NK-92 (cell line): ENCODE measurements around the gene MFAP5.
"Not testable (repeated sequence)": the region's sequence is repeated elsewhere in the genome, so short reads cannot be mapped to it uniquely, and the experiment has no call there.

Source experiments
- DNase-seq: peaks from one replicate; lab custom pipeline; 2025; ENCODE audit not compliant: unreplicated experiment; lab: John Stamatoyannopoulos, UW

MFAP5 gene

DNA sequence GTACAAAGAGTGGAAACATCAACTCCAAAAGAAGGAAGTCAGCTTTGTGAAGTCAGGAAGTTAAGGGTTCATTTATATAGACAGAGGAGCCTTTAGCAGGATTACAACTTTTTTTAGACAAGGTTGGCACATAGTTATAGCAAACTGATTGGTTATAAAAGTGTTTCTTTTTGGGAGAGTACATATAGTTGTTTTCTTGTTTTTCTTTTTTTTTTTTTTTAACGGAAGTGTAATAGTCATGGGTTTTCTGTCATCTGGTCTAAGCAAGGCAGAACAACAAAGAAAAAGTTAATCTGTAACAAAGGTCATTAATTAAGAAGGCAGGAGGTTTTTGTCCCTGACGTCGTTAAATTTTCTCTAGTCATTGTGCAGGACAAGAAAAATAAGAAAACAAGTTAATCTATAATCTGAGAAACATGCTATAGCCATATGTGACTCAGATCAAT lies 13.0 kb upstream of the MFAP5 start:
- no peak for DNase-seq

DNA sequence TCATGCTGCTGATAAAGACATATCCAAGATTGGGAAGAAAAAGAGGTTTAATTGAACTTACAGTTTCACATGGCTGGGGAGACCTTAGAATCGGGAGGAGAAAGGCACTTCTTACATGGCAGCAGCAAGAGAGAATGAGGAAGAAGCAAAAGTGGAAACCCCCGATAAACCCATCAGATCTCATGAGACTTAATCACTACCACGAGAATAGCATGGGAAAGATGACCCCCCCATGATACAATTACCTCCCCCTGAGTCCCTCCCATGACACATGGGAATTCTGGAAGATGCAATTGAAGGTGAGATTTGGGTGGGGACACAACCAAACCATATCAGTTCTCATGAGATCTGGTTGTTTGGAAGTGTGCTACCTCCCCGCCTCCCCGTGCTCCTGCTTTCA lies 9.8 kb upstream of the MFAP5 start:
- no peak for DNase-seq

DNA sequence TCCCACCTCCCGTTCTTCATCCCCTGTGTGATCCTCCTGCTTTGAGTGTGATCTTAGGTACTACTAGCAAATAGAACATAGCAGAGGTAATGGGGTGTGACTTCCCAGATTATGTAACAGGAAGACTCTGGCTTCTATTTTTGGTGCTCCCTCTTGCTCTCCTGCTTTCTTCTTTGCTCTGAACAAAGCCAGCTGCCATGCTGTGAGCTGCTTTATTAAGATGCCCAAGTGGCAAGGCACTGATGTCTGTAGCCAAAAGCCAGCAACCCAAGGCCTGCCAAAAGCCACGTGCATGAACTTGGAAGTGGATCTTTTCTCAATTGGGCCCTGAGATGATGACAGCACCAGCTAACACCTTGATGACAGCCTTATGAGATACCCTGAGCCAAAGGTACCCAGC lies 5.8 kb upstream of the MFAP5 start:
- no peak for DNase-seq

DNA sequence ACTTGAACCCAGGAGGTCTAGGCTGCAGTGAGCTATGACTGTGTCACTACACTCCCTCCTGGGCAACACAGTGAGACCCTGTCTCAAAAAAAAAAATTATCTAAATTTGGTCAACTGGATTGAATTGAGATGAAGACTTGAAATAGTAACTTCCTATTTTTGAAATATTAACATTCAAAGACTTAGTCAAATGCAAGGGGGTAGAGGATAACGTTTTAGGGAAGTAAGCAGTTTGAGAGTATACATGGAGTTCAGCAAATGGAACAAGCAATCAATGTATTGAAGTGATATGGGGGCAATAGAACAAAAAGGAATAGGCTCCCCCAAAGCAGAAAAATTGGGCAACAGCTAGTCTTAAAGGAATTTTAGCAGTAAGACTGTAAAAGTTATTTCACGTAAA lies 4.6 kb upstream of the MFAP5 start:
- no peak for DNase-seq

DNA sequence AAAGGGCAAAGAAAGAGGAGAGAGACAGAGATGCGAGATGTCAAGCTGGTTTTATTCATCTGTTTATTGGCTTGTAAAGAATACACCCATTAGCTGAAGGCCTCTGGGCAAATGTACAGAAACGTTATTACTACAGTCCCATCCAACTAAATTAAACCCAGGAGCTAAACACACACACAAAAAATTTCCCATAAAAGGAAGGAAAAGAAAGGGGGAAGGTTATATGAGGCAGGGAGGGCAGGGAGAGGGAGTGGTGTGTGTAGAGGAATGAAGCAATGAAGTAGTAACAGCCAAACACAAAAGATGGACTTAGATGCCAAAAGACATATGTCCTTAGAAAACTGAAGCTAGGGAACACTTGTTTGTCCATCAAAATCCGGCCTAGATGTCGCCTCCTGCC lies 3.1 kb upstream of the MFAP5 start:
- no peak for DNase-seq

DNA sequence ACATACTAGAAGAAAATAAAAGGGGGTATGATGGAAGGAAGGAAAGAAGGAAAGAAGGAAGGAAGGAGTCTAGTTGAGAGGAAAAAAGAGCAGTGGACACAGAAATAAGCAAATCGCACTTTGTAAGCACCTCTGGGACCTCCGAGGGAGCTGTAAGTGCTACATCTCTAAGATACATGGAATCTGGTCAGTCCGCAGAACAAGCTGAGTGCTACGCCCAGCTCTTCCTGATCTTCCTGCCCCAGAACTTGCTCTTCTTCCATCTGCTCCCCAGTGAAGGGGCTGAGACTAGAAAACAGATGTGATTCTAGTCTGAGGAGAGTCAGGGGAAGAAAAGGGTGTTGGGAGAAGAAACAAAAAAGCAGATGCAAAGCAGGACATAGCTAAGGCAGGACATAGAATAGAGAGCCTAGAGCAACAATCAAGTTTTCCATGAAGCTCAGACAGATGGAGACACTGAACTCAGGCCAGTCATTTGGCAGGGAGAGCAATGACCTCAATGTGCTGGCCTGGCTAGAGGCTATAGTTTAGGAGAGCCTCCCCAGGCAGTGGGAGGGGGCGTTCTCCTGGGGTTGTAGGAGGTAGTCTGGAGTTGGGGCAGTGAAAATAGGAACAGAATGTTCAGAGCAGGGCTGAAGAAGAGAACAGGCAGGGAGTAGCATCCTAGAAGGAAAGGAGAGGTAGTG lies 1.7 kb upstream of the MFAP5 start:
- no peak for DNase-seq

DNA sequence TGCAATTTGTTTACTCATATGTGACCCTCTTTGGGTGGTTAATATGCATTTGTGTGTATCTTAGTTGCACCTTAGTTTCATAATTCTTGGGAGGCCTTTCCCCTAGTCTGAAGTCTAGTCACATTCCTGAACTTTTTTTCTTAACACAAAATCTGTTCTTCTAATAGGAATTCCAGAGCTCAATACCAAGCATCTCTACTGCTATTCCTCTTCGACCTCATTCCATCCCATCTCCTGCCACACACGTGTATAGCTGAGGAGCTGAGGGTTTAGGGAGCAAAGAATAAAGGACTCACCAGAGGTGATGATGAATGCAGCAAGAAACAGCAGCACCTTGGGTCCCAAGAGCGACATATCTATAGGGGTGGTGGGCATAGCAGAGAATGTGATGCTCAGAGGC lies 875 bp downstream of the MFAP5 start:
- no peak for DNase-seq

DNA sequence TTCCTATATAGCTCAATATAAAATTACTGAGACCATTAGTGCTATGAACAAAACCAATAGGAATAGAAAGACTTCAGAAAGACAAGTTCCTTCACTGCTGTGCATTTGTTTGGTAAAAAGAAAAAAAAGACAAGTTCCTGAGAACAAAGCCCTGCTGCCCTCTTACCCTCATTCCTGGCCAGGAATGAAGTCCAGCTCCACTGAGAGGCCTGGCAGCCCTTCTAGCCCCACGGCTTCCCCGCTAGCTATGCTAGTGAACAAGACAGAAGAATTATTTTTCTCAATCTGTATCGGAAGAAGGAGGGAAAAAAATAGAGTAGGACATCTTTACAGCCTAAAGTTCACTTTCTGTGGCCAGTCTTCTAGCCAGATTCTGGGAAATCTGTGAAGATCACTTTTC lies 1.6 kb downstream of the MFAP5 start:
- no peak for DNase-seq

DNA sequence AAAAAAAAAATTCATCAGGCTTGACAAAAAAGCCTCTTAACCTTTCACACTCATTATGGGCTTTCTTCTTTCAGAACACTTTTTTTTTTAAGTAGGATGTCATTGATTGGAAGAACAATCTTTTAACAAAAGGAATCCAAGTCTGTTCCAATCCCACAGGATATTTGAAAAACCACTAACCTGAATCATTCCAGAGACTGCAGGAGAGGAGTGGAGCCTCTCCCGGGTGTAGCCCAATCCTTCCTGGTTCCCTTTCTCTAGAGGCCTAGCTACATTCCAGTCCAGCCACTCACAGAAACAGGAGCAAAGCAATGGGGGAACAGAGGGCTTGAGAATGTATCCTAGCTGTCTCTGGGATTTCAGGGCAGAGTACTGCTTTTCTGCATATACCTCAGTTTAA lies 4.3 kb downstream of the MFAP5 start:
- DNase-seq: no peak

DNA sequence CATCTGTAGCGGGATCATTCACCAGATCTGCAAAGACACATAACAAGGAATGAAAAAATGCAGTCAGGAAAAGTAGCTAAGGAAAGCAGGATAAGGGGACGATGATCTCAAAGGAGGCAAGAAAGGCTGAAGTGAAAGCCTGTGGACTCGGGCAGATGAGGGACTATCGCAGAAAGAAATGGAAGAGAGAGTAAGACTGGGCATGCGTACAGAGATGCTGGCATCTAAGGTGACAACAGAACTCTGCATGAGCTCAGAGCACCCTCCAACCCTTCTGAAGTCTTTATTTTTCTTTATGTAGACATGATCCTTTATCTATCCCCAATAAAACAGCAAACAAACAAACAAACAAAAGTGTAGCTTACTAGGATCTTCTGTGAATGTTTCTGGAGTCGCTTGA lies 7.2 kb downstream of the MFAP5 start:
- DNase-seq: no peak

DNA sequence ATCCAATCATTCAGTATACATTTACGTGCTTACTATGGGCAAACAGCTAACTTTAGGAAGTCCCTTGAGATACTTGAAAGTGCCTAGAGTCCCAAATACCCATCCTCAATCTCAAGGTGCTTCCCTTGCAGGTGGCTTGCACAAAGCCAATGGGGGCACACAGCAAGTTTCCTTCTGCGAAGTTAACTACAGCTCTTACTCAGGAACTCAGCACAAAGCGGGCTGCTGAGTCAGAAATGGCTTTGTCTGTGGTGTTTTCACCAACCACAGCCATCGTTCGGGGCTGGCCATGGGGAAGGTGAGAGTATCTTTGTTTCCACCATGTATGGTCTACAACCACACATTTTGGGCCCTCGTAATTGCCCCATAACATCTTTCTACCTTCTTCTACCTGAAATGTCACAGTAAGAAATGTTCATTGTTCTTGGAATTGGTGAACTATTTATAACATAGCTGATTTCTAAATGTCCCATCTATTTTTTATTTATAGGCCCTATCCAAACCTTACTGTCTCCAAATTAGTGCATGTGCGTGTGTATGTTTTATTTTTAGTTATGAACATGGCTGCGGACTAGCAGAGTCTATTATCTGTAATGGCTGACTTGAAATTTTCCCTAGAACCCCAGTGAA lies 13.9 kb downstream of the MFAP5 start:
- DNase-seq: no peak

DNA sequence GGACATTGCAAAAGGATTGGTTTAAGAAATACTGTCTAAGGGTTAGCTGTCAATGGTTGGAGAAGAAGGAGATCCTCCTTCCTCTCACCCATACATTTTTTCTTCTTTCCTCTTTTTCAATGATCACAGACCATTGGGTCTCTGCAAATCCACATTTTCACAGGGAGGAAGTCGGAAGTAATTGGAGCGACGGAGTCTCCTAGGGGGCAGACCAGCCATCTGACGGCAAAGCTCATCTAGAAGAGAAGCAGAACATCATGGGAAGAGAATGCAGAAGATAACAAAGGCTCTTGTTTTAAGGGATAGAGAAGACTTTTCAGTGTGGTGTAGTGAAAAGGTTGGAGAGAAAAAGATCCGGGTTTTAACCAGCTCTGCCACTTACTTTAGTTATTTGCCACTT lies 14.7 kb downstream of the MFAP5 start:
- DNase-seq: no peak

DNA sequence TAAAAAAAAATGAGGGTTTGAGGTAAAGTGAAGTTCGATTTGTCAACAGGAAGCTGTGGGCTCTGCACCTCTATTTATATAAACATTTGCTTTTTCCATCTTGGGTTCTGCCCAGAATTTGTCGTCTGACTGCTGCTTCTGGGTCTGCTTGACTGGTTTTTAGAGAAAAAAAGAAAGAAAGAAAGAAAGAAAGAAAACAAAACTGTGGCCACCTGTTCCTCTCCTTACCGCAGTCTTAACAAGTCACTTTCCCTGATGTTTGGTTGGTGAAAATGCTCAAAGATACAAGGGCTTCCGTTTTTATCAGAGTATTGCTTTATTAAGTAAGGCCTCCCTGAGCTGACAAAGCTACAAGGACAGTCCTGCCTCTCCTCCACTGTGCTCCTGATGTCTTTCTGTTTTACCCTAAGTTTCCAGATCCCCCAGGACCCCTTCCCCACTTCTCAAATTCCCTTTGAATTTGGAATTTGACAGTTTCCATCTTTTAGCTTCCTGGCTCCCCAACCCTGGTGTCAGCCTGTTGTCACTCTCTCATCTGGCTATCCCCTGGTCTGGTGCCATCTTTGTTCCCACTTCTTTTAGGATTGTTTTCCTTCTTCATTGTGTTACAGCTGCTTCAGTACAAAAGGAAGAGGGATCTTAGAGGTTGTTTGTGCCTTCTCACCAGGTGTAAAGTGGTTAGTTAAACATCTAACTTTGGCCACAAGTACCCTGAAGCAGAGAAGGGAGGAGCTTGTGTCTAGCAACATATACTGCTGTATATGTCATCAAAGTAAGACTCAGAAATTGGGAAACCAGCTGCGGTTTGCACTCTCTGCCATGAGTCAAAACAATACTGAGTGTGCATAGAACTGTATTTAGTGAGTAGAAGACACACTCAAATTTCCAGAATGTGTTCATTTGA lies 18.0 kb downstream of the MFAP5 start:
- DNase-seq: no peak

DNA sequence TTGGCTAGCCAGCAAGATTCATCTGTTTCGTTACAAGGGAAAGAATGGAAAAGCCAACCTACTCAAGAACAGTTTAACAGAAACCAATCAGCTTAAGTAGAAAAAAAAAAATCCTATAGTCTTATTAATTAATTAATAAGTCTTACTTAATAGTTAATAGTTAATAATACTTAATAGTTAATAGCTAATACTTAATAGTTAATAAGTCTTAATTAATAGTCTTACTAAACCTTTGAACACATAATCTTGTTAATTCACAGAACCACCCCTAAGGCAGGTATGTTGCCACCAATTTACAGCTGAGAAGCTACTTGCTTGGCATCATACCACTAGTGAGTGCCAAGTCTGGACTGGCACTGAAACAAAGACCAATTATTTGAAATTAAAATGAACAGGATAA lies 19.9 kb downstream of the MFAP5 start:
- DNase-seq: no peak

DNA sequence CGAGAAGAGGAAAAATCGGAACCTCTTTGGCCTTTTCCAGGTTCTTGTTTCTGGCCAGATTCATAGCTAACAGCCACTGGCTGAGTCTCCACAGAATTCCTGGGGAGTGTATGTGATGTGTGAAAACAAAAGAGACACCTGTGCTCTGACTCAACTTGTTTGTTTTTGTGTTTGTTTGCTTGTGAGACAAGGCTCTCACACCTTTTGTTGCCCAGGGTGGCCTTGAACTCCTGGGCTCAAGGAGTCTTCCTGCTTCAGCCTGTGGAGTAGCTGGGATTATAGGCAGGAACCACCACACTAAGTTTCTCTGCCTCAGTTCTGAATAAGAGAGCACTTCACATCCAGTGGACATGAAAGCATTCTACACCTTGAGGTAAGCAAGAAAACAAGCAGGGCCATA lies 22.7 kb downstream of the MFAP5 start:
- no peak for DNase-seq

DNA sequence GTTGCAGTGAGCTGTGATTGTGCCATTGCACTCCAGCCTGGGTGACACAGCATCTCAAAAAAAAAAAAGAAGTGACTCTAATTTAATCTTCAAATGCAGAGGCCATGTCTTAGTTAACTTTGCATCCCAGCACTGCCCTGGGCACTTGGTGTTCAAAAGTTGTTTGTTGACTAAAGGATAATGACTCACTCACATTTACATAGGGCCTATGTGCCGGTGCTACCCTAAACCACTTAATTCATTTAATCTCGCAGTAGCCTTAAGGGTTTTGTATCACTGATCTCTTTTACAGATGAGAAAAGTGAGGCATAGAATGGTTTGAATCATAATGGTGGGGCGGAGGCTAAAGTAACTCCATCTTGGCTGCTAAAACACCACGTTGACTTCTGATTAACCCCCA lies 23.7 kb downstream of the MFAP5 start:
- no peak for DNase-seq

DNA sequence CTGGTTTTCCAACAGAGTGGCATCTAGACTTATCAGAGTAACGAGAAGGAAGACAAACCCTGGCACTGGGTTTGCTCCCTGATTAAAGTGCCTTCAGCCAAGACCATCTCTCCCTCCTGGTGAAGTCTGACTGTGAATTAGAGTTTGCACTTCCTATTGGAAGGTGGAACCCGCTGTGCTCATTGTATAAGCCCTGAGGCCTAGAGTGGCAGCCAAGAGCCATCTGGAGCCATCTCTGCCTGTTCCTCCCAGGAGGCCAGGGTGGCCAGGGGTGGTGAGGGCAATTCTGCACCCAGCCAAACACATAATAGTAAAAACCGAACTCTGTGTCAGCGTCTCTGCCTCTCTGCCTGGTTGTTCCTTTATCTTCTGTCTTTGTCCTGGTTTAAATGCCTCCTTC lies 25.0 kb downstream of the MFAP5 start:
- no peak for DNase-seq

DNA sequence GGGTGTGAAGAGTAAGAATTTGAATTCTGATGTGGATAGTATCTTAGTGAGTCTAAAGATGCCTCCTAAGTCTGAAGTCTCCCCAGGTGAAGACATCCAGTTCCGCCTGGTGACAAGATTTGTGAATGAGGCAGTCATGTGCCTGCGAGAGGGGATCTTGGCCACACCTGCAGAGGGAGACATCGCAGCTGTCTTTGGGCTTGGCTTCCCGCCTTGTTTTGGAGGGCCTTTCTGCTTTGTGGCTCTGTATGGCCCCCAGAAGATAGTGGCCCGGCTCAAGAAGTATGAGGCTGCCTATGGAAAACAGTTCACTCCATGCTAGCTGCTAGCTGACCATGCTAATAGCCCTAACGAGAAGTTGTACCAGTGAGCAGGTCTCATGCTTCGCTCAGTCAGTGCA lies 25.4 kb downstream of the MFAP5 start:
- no peak for DNase-seq

DNA sequence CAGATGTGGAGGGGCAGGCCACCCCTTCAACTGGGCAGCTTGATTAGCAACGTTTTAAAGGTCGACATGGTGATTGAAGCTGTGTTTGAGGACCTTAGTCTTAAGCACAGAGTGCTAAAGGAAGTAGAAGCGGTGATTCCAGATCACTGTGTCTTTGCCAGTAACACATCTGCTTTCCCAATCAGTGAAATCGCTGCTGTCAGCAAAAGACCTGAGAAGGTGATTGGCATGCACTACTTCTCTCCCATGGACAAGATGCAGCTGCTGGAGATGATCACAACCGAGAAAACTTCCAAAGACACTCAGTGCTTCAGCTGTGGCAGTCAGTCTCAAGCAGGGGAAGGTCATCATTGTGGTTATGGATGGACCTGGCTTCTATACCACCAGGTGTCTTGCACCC lies 26.0 kb downstream of the MFAP5 start:
- no peak for DNase-seq

DNA sequence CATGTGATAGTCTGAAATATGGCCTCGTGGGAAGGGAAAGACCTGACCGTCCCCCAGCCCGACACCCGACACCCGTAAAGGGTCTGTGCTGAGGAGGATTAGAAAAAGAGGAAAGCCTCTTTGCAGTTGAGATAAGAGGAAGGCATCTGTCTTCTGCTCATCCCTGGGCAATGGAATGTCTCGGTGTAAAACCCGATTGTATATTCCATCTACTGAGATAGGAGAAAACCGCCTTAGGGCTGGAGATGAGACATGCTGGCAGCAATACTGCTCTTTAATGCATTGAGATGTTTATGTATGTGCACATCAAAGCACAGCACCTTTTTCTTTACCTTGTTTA lies 26.6 kb downstream of the MFAP5 start:
- not testable (repeated sequence) for DNase-seq

DNA sequence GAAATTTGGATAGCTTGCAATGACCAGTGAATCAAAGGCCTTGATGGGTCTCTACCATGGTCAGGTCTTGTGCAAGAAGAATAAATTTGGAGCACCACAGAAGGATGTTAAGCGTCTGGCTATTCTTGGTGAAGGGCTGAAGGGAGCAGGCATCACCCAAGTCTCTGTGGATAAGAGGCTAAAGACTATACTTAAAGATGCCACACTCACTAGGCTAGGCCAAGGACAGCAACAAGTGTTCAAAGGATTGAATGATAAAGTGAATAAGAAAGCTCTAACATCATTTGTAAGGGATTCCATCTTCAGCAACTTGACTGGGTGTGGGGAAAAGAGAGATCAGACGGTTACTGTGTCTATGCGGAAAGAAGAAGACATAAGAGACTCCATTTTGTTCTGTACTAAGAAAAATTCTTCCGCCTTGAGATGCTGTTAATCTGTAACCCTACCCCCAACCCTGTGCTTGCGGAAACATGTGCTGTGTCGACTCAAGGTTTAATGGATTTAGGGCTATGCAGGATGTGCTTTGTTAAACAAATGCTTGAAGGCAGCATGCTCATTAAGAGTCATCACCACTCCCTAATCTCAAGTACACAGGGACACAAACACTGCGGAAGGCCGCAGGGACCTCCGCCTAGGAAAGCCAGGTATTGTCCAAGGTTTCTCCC lies 27.2 kb downstream of the MFAP5 start:
- not testable (repeated sequence) for DNase-seq

DNA sequence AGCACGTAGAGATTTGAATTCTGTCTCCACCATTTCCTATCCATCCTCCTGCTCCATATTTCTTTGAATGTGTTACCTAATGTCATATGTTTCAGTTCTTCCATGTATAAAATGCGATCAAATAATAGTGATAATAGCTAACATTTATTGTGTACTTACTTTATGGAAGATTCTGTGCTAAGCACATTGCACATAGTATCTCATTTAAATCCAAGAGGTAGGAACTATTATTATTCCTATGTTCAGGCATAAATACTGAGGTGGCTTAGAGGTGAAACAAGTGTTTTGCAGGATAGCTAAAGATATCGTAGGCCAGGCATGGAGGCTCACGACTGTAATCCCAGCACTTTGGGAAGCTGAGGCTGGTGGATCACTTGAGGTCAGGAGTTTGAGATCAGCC lies 32.5 kb downstream of the MFAP5 start:
- no peak for DNase-seq
